Endothelial cell of umbilical vein (primary cell): ENCODE results near the gene PRKCSH. TPM values are rescaled to one million over a fixed set of nuclear protein-coding genes. Genes with fewer than 3 reads are reported as not detected.

Source experiments
- BruUV-seq: library from RNA; stranded (reverse); fragments of 400-500 nt; replicated peaks from 2 replicates; lab custom pipeline; 2021; lab: Mats Ljungman, UMichigan
- CTCF ChIA-PET: fragments of 300-600, 350-600 bp; sonication (Branson Sonifier 250); formaldehyde crosslinking; loops from one replicate; lab custom pipeline; 2021; ENCODE audit warnings: antibody characterized with exemption, inconsistent platforms; lab: Charles Lee
- POLR2A ChIA-PET: fragments of 300-600, 350-600 bp; sonication (Branson Sonifier 250); formaldehyde crosslinking; loops from one replicate; lab custom pipeline; 2021; ENCODE audit warnings: antibody characterized with exemption, inconsistent platforms; lab: Charles Lee
- DNase-seq: peaks from one replicate; pipeline ENCODE4 v3.0.0-alpha.2; 2011; ENCODE audit warnings: low read depth, low spot score
- FAIRE-seq: peaks from 2 replicates; lab custom pipeline; 2011; peaks lifted over from hg19 to GRCh38; lab: Jason Lieb, UNC
- H2AFZ ChIP-seq: 2 replicates; pipeline ENCODE4 v1.6.0; 2012; ENCODE audit warnings: low read depth, low read length, control low read depth, inconsistent platforms
- H3K27ac ChIP-seq: 2 replicates; pipeline ENCODE4 v1.5.1; 2011; ENCODE audit warnings: low read depth, mild to moderate bottlenecking, control low read depth, low read length, moderate library complexity; ENCODE audit not compliant: insufficient read depth
- H3K27me3 ChIP-seq, 2 experiments: 2 replicates each; pipeline versions ENCODE4 v1.6.0 to v1.6.1; 2011; ENCODE audit warnings: low read length in 2 of 2, mixed read lengths in 1 of 2; ENCODE audit not compliant: control insufficient read depth in 2 of 2, insufficient read depth in 2 of 2
- H3K36me3 ChIP-seq, 2 experiments: 2 replicates in 1 of 2; 3 replicates in 1 of 2; pipeline ENCODE4 v1.5.1; 2011; ENCODE audit warnings: low read length in 2 of 2, mild to moderate bottlenecking in 1 of 2, moderate library complexity in 1 of 2; ENCODE audit not compliant: control insufficient read depth in 2 of 2, insufficient read depth in 2 of 2; ENCODE audit errors: extremely low read depth in 1 of 2
- H3K4me1 ChIP-seq: 3 replicates; pipeline ENCODE4 v1.5.1; 2011; ENCODE audit warnings: mild to moderate bottlenecking, low read length; ENCODE audit not compliant: control insufficient read depth, insufficient read depth; ENCODE audit errors: extremely low read depth
- H3K4me2 ChIP-seq: 2 replicates; pipeline ENCODE4 v1.6.1; 2011; ENCODE audit warnings: low read length, control low read depth, mixed read lengths; ENCODE audit not compliant: insufficient read depth
- H3K4me3 ChIP-seq, 3 experiments: fragments of 200-600 bp in 1 of 3; sonication (generic), shearing (Covaris generic) in 1 of 3; replicated peaks in 1 of 3; 2 replicates each; pipeline ENCODE4 v1.5.1; 2011 to 2016; ENCODE audit warnings: control low read depth in 3 of 3, low read length in 3 of 3, mild to moderate bottlenecking in 2 of 3, inconsistent platforms in 1 of 3, low read depth in 1 of 3, moderate library complexity in 1 of 3; ENCODE audit not compliant: insufficient read depth in 1 of 3
- H3K79me2 ChIP-seq: 2 replicates; pipeline ENCODE4 v1.6.0; 2012; ENCODE audit warnings: low read length, inconsistent platforms; ENCODE audit not compliant: control insufficient read depth, insufficient read depth
- H3K9ac ChIP-seq: replicated peaks from 2 replicates; pipeline ENCODE3; 2011; ENCODE audit warnings: low read length, control low read depth; ENCODE audit not compliant: insufficient read depth; ENCODE audit errors: extremely low read depth
- H3K9me1 ChIP-seq: replicated peaks from 3 replicates; pipeline ENCODE4 v1.6.0; 2011; ENCODE audit warnings: mild to moderate bottlenecking, low read length; ENCODE audit not compliant: control insufficient read depth, insufficient read depth; ENCODE audit errors: extremely low read depth
- H3K9me3 ChIP-seq: replicated peaks from 2 replicates; pipeline ENCODE4 v1.5.1; 2012; ENCODE audit warnings: low read length, inconsistent platforms; ENCODE audit not compliant: control insufficient read depth, insufficient read depth
- H4K20me1 ChIP-seq: replicated peaks from 2 replicates; pipeline ENCODE3; 2011; ENCODE audit warnings: mild to moderate bottlenecking, low read length; ENCODE audit not compliant: control insufficient read depth, insufficient read depth; ENCODE audit errors: extremely low read depth
- CTCF ChIP-seq, 2 donors: IDR thresholded peaks; 1 replicate in 1 of 2; 2 replicates in 1 of 2; pipeline ENCODE4 v1.5.1; 2011; ENCODE audit warnings: low read length in 2 of 2, mild to moderate bottlenecking in 2 of 2, moderate library complexity in 2 of 2, control low read depth in 1 of 2, inconsistent platforms in 1 of 2, low read depth in 1 of 2; ENCODE audit not compliant: insufficient read depth in 1 of 2; ENCODE audit errors: extremely low read depth in 1 of 2
- EZH2 ChIP-seq: IDR thresholded peaks from 2 replicates; pipeline ENCODE4 v1.6.1; 2012; ENCODE audit warnings: borderline replicate concordance, low read depth, mild to moderate bottlenecking, moderate library complexity, low read length, inconsistent platforms; ENCODE audit not compliant: severe bottlenecking
- FOS ChIP-seq: IDR thresholded peaks from 2 replicates; pipeline ENCODE4 v1.6.1; 2011; ENCODE audit warnings: mild to moderate bottlenecking, low read length, moderate library complexity, borderline replicate concordance; ENCODE audit not compliant: insufficient read depth
- GATA2 ChIP-seq: IDR thresholded peaks from 2 replicates; pipeline ENCODE4 v1.7.0; 2011; ENCODE audit warnings: low read depth, mild to moderate bottlenecking, moderate library complexity, mixed read lengths, low read length; ENCODE audit not compliant: insufficient read length, insufficient read depth
- JUN ChIP-seq: IDR thresholded peaks from 2 replicates; pipeline ENCODE4 v1.6.1; 2011; ENCODE audit warnings: borderline replicate concordance, low read depth; ENCODE audit not compliant: insufficient read length, insufficient read depth
- MAX ChIP-seq: IDR thresholded peaks from 2 replicates; pipeline ENCODE4 v1.6.1; 2011; ENCODE audit not compliant: insufficient read depth, insufficient read length
- MYC ChIP-seq: IDR thresholded peaks from one replicate; pipeline ENCODE4 v1.6.1; 2011; ENCODE audit warnings: mild to moderate bottlenecking, low read depth, low read length
- POLR2A ChIP-seq: IDR thresholded peaks from 2 replicates; pipeline ENCODE4 v1.6.1; 2012; ENCODE audit warnings: low read depth, mild to moderate bottlenecking, control low read depth, low read length
- POLR2AphosphoS5 ChIP-seq: IDR thresholded peaks from 2 replicates; pipeline ENCODE4 v1.6.1; 2012; ENCODE audit warnings: low read depth, mild to moderate bottlenecking, control low read depth, low read length, moderate library complexity; ENCODE audit not compliant: insufficient read depth
- dilution Hi-C: fragments of 300-500 bp; cut with MboI; formaldehyde crosslinking; loops from one replicate; pipeline ENCODE4 v1.15.0; 2019; ENCODE audit warnings: low sequenced_read_pairs; ENCODE audit not compliant: extremely low pct_ligation_motif_present
- intact Hi-C: fragments of 100-400 bp; cut with micrococcal nuclease; formaldehyde crosslinking; loops from one replicate; pipeline ENCODE4 v1.10.0; 2022
- polyA plus RNA-seq, 4 experiments: library from polyadenylated mRNA; depleted of rRNA in 3 of 4; stranded (reverse) in 3 of 4; unstranded in 1 of 4; fragments of >200 nt; gene quantifications; 2 replicates each; pipeline versions ENCODE4 v1.2.1 to v1.2.3, GENCODE V29; 2011 to 2012; ENCODE audit warnings: missing spikeins in 1 of 4
- total RNA-seq: library from RNA; stranded (reverse); gene quantifications from 2 replicates; pipeline ENCODE4 v1.2.3, GENCODE V29; 2021

The PRKCSH gene
- total and polyA plus RNA-seq, 2 donors (not counting 3 experiments of a cell fraction or from before 2014, with no cell fraction given), result 215 to 425 TPM

DNA sequence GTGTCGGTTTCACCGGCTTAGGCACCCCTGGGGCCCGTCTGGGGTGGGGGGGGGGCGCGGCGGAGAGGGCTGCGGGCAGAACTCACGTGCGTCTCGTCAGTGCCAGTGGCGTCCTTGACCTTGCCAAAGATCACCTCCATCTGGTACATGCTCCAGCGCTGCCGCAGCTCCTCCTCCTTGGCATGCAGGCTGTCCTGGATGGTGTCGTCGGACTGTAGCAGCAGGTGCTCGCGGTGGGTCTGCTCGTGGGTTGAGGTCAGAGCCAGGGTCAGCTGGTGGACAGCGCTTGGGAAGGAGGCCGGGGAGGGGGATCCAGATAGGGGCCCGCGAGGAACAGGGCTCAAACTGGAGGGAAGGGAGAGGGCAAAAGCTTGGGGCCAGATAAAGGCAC lies 11.6 kb upstream of the PRKCSH start:
- DNase-seq (no peak), FAIRE-seq (no peak)
- Histone ChIP-seq H2AFZ (no peak overlapping the region), H3K36me3 (no peaks in the 10 kb centered on the region), H3K4me1 (peaks cover 5% of the 10 kb centered on the region), H3K79me2 (no peaks in the 10 kb centered on the region), H3K9me1 (no peaks in the 10 kb centered on the region), H3K27ac (no peak overlapping the region), H3K4me2 (no peak overlapping the region), H3K9me3 (no peaks in the 10 kb centered on the region), H4K20me1 (no peaks in the 10 kb centered on the region), H3K9ac (no peak overlapping the region), H3K4me3 (no peak overlapping the region), H3K27me3 (peaks cover 29 to 33% of the 10 kb centered on the region in 2 experiments)
- intact Hi-C loops, result loop anchor here (5.0 kb wide), 1 partner anchor 41 kb away; the partner anchor contains the start of gene EPOR
- dilution Hi-C loops, result no loop called here
- no peak for TF ChIP-seq FOS
- no peak for TF ChIP-seq EZH2
- no peak for TF ChIP-seq POLR2AphosphoS5
- no peak for TF ChIP-seq CTCF (IDR thresholded peaks at IDR 0.05; ENCODE audit: extremely low read depth in 1 of 2, insufficient read depth in 1 of 2, low read depth in 1 of 2, low read length in 2 of 2)
- no peak for TF ChIP-seq MYC
- TF ChIP-seq GATA2, result no peak
- TF ChIP-seq JUN, result no peak
- TF ChIP-seq POLR2A, result no peak
- TF ChIP-seq MAX, result no peak
- no TSS peak for BruUV-seq
- ChIA-PET POLR2A (no interaction called here), CTCF (interaction anchor here (1.2 to 3.7 kb wide), 5 partner anchors 11 to 130 kb away, joined by 3 to 19 read pairs (median 7); partner anchors contain the start of genes CCDC159, ODAD3, PRKCSH and TMEM205)
